ENCODE measurements around the gene CALML5.

Gene CALML5

DNA sequence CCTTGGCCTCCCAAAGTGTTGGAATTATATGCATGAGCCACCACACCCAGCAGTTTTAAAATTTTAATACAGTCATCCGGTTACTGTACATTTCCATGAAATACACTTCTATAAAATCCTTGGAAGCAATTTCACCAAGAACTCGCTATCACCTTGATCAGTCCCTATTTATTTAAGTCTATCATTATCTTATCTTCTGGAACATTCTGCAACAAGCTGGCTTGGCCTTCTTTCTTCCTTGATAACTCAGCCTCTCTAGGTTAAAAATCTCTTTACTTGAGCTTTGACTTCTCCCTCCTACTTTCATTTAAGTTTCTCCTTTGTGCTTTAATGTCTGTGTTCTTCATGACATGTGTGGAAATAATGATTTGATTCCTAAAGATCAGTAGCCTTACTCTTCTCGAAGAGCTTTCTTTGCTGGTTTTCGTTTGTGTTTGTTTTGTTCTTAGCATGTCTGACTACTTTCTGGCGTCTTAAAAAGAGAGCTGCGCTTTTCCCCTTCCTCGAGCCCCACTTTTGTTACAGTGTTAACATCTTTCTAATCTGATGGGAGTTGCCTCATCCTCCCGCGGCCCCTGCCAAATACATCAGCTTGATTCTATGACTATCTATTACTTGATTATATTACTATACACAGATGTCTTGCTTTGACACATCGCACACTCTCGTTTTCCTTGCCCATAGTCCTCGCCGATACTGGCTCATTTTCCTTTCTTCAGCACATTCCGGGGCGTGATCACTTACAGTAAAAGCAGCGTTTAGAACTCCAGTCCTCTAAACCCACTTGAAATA, 11.1 kb upstream of the CALML5 start:
- TF ChIP-seq EZH2phosphoT487 (conservative IDR thresholded peaks at IDR 0.05; ENCODE audit: low read length) = no peak
- no peak for TF ChIP-seq CTCF (IDR thresholded peaks at IDR 0.05; ENCODE audit: insufficient read depth, low read length, poor library complexity, severe bottlenecking)
- Histone ChIP-seq H3K27ac (ENCODE audit: low read depth, low read length) (no peak overlapping the region), H3K9me2 (replicated peaks; ENCODE audit: insufficient read depth, low read length) (no peaks in the 10 kb centered on the region), H3F3A (ENCODE audit: insufficient read depth) (no peaks in the 10 kb centered on the region), H3K36me3 (ENCODE audit: low read length) (no peaks in the 10 kb centered on the region), H3K9me3 (ENCODE audit: insufficient read depth, low read length) (no peaks in the 10 kb centered on the region), H4K20me1 (ENCODE audit: low read depth, low read length) (no peaks in the 10 kb centered on the region), H3K4me2 (ENCODE audit: low read depth, low read length, poor library complexity, severe bottlenecking) (no peak overlapping the region), H2AFZ (ENCODE audit: low read depth, low read length, severe bottlenecking) (no peak overlapping the region), H3K79me2 (ENCODE audit: insufficient read depth, low read length) (no peaks in the 10 kb centered on the region), H3K27me3 (ENCODE audit: low read length) (no peaks in the 10 kb centered on the region), H3K9ac (ENCODE audit: low read length) (no peak overlapping the region), H3K4me3 (ENCODE audit: insufficient read depth, low read length, poor library complexity, severe bottlenecking) (no peak overlapping the region)

DNA sequence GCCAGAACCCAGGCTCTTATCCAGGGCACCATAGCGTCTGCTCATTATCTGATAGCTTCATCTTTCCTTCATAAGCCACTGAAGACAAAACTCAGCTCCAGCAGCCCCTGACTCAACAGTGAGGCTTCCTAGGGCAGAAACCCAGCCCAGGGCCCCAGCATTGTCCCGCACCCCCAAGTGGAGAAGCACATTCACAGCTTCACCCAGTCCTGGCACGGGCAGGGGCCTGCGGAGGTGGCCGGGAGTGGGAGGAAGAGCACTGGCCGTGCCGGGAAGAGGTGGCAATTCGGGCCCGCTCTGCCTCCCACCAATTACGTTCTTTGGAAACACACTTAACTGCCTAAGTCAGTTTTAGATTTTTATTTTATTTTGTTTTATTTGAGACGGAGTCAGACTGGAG, 10.3 kb upstream of the CALML5 start:
- Histone ChIP-seq H3K4me2 (ENCODE audit: low read depth, low read length, poor library complexity, severe bottlenecking) (no peak overlapping the region), H3K4me3 (ENCODE audit: insufficient read depth, low read length, poor library complexity, severe bottlenecking) (no peak overlapping the region), H2AFZ (ENCODE audit: low read depth, low read length, severe bottlenecking) (no peak overlapping the region), H3K79me2 (ENCODE audit: insufficient read depth, low read length) (no peaks in the 10 kb centered on the region), H3K9me3 (ENCODE audit: insufficient read depth, low read length) (no peaks in the 10 kb centered on the region), H3K27me3 (ENCODE audit: low read length) (no peaks in the 10 kb centered on the region), H3F3A (ENCODE audit: insufficient read depth) (no peaks in the 10 kb centered on the region), H3K9ac (ENCODE audit: low read length) (no peak overlapping the region), H3K36me3 (ENCODE audit: low read length) (no peaks in the 10 kb centered on the region), H3K9me2 (replicated peaks; ENCODE audit: insufficient read depth, low read length) (no peaks in the 10 kb centered on the region), H4K20me1 (ENCODE audit: low read depth, low read length) (no peaks in the 10 kb centered on the region), H3K27ac (ENCODE audit: low read depth, low read length) (no peak overlapping the region)
- TF ChIP-seq EZH2phosphoT487 (conservative IDR thresholded peaks at IDR 0.05; ENCODE audit: low read length) = no peak
- no peak for TF ChIP-seq CTCF (IDR thresholded peaks at IDR 0.05; ENCODE audit: insufficient read depth, low read length, poor library complexity, severe bottlenecking)

DNA sequence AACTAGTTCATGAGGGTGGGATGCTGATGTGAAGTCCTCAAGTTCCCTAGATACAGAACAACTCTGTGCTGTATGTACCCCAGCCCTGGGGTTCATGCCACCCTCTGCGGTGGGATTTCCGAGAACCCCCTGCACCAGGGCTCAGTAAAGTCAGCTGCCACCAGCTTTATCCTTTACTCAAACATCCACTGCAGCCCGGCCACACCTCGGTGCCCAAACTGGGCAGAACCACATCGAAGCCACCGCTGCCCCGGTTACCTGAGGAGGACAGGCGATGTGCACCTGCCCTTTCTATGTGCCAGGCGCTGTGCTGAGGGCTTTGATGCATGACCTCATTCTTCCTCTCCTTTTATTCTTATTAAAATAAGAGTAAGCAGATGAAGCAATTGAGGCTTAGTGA, 9.9 kb upstream of the CALML5 start:
- H3K4me2 ChIP-seq (ENCODE audit: low read depth, low read length, poor library complexity, severe bottlenecking) = no peak overlapping the region

More for the DNA sequence above, 9.9 kb upstream of the CALML5 start:
- Histone ChIP-seq H3K27ac (ENCODE audit: low read depth, low read length) (no peak overlapping the region), H3K27me3 (ENCODE audit: low read length) (no peaks in the 10 kb centered on the region), H2AFZ (ENCODE audit: low read depth, low read length, severe bottlenecking) (no peak overlapping the region), H3F3A (ENCODE audit: insufficient read depth) (no peaks in the 10 kb centered on the region), H3K36me3 (ENCODE audit: low read length) (no peaks in the 10 kb centered on the region), H3K9me2 (replicated peaks; ENCODE audit: insufficient read depth, low read length) (no peaks in the 10 kb centered on the region), H3K79me2 (ENCODE audit: insufficient read depth, low read length) (no peaks in the 10 kb centered on the region), H3K4me3 (ENCODE audit: insufficient read depth, low read length, poor library complexity, severe bottlenecking) (no peak overlapping the region), H4K20me1 (ENCODE audit: low read depth, low read length) (no peaks in the 10 kb centered on the region), H3K9me3 (ENCODE audit: insufficient read depth, low read length) (no peaks in the 10 kb centered on the region), H3K9ac (ENCODE audit: low read length) (no peak overlapping the region)
- no peak for TF ChIP-seq EZH2phosphoT487 (conservative IDR thresholded peaks at IDR 0.05; ENCODE audit: low read length)
- no peak for TF ChIP-seq CTCF (IDR thresholded peaks at IDR 0.05; ENCODE audit: insufficient read depth, low read length, poor library complexity, severe bottlenecking)
